ENCODE measurements around the gene TBL2.
"Not testable (repeated sequence)": the region's sequence is repeated elsewhere in the genome, so short reads cannot be mapped to it uniquely, and the experiment has no call there.

The TBL2 gene

DNA sequence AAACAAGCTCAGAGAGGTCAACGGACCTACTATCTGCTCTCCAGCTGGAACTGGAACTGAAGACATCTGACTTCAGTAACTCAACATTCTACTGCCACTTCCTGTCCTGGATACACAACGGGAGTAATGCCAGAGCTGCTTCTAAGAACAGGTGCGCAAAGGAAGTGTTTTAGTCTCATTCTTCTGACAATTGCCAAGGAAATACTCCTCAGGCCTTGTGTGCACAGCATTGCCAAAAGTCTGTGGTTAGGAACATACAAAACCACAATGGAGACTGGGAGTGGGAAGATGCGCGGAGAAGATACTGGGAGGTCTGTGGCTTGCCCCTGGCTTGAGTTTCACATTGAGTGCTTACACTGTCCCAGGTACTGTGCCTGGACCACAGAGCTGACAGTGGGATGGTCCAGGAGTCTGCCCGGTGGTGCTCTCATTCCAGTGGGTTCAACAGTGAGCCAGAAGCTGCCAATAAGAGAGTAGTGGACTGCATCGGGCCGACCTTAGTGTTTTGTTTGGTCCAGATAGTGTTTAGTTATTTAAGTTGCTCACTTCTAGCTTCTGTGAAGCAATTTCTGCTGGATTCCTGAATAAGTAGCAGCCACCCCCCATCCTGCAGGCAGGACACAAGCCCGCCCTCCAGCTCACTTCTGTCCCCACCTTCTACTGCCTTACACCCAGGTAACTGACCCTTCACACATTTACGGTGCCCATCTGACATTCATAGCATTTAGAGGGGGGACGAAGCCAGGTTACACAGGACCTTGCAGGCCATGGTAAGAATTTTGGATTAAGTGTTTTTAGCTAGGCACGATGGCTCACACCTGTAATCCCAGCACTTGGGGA, 10.3 kb downstream of the TBL2 start:
- DNase-seq, result no peak

- no peak for DNase-seq
These were observed 11.2 kb downstream of the TBL2 start for GRCh38 chr7:73567140-73567539.

- not testable (repeated sequence) for DNase-seq
These were observed 11.9 kb downstream of the TBL2 start for GRCh38 chr7:73566431-73566830.

DNA sequence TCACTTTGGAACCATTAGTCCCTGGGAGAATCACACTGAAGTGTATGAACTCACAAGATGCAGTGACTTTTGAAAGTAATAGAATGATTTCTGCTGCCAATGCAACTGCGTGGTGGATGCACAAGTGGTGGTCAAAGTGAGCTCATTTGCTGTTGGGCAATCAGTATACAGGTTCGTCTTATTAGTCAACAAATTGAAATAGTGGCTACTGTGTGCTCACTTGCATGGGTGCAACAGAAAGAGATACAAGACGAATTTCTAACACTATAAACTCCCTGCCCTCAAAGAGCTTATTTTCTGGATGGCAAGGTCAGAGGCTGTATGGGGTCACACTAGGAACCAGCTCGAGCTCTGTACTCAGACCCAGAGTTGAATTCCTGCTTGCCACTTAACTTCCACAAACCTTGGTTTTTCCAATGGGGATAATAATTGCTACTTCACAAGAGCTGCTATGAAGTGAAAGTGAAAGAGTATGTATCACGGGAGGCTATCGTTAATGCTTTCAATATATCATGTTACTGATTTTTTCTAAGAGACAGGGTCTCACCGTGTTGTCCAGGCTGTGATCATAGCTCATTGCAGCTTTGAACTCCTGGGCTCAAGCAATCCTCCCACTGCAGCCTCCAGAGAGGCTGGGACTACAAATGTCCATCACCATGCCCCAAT, 12.6 kb downstream of the TBL2 start:
- no peak for DNase-seq

DNA sequence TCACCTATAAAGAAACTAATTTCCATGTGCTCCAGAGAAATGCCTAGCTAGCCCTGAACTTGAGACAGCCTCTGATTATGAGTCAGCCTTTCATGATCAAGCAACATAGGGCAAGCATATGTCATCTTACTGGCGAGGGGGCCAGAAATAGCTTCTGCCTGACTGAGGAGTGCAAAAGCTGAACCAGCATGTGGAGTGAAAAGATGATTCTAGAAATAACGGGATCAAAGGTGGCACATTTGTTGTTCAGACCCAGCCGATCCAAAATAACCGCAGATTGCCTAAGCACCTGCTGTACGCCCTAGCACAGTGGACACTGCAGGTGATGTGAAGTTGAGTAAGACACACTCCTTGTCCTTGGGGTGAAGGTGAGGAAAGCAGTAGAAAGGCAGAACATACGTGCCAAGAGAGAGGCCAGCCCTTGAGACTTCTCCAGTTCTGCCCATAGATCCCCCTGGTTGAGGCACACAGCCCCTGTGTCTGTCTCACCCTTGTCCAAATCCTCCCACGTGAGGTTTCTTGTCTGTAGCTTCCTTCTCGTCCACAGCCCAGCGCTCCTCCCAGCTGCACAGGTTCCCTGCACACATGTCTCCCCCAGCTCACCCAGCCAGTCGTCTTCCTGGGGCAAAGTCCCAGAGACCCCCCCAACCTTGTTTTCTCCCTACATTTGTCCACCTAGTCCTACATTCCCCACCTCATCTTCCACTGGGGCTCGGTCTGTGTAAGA, 18.1 kb downstream of the TBL2 start:
- DNase-seq, result no peak

DNA sequence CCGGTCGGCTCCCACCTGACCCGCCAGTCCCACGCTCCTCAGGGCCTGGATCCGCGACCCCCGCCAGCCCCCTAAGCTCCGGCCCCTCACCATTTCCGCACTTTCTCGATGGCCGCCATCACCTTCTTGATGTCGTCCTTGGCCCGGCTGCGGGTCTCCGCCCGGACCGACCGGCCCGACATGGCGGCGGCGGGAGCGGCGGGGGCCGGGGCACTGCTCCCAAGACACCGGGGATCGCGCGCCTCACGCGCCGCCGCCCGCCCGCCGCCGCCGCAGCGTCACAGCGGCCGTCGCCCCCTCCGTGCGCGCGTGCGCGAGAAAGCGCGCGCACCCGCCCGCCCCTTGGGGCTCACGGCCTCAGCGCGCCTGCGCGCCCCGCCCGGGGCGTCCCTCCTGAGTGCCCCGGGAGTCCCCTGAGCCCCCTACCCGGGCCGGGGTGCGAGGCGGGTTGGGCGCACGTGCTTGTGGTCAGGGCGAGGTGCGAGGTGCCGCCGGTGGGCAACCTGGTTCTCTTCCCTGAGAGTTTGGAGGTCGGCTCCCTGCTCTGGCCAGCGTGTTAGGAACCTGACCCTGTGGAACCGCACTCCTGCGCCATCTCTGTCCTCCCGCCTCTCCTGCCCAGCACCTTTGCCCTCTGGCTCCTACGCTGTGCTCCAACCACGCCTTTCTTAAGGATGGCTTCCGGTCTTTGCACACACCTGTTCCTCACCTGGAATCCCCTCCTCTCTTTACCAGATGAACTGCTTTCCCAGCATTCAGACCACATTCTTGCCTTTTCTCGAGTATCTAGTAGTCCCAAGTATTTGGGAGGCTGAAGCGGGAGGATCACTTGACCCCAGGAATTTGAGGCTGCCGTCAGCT, 20.8 kb downstream of the TBL2 start, which contains the start of gene BCL7B:
TSS of gene BCL7B (minus strand) at position 294 of the 861 bp plus-strand sequence. CDS start at position 182, 112 bp downstream.
- DNase-seq, result peak; percentile 83

DNA sequence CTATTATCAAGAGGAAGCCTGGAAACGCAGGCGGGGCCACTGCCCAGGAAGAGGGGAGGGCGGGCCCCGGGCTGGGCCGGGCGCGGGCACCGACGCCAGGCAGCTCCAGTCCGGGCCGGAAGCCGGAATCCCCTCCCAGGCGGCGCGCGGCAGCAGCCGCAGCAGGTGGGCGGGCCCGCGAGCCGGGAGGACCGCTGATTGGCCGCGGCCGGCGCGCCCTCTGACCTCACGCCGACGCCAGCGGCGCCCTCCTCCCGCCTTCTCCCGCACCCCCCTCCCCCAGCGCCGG, 21.3 kb downstream of the TBL2 start:
- peak; percentile 92 for DNase-seq

DNA sequence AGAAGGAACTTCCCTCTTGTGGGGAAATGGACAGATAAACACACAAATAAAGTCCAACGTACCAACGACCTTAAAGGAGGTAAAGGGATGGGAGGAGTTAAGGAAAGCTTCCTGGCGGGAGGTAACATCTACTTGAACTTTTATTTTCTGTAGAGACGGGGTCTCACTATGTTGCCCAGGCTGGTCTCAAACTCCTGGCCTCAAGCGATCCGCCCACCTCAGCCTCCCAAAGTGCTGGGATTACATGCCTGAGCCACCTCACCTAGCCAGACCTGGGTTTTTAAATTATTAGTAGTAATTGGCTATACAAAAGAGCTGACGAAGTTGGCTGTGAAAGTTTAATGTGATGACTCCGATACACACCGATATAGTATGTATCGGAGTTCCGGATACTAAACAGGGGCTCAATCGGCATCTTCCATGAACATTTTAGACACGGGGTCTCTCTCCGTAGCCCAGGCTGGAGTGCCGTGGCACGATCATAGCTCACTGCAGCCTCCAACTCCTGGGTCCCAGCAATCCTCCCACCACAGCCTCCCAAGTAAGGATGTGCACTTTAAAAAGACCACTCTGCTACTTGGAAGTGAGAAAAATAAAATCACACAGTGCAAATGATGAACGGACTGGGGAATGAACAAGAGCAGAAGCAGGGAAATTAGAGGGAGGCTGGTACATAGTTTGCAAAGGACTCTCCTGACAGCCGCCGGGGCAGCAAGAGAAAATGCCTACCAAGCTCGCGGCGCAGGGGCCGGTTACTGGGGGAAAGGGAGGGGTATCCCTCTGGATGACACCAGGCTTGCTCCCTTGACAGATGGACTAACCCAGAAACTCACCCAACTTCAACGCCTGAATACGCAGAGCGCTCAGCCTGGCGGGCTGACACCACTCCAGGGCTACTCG, 21.9 kb downstream of the TBL2 start:
- no peak for DNase-seq

GRCh38 chr7:73555411-73555982, 22.9 kb downstream of the TBL2 start:
- no peak for DNase-seq

DNA sequence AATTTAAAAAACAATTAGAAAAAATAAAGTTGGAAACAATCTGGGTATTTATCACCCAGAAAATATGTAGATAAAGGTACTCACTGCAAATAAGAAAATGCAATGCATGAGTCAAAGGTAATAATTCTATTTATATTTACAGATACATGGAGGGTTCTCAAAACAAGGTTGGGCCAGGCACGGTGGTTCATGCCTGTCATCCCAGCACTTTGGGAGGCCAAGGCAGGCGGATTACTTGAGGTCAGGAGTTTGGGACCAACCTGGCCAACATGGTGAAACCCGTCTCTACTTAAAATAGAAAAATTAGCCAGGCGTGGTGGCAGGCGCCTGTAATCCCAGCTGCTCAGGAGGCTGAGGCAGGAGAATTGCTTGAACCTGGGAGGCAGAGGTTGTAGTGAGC, 28.3 kb downstream of the TBL2 start:
- not testable (repeated sequence) for DNase-seq

- DNase-seq, result no peak
These were observed 29.2 kb downstream of the TBL2 start for GRCh38 chr7:73549176-73549575.

GRCh38 chr7:73547841-73548240, 30.5 kb downstream of the TBL2 start:
- DNase-seq, result no peak

DNA sequence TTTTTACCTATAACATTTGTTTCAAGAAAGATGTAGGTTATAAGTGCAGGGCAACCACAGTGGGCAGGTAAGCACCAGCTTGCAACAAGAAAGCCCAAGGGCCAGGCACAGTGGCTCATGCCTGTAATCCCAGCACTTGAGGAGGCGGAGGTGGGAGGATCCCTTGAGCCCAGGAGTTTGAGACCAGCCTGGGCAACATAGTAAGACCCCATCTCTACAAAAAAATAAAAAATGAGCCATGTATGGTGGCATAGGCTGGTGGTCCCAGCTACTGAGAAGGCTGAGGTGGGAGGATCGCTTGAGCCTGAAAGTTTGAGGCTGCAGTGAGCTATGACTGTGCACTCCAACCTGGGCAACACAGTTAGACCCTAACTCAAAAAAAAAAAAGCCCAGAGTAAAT, 33.7 kb downstream of the TBL2 start:
- no peak for DNase-seq

- no peak for DNase-seq
These were observed 36.7 kb downstream of the TBL2 start for GRCh38 chr7:73541722-73542121.

- no peak for DNase-seq
These were observed 38.7 kb downstream of the TBL2 start for GRCh38 chr7:73539709-73540108.

DNA sequence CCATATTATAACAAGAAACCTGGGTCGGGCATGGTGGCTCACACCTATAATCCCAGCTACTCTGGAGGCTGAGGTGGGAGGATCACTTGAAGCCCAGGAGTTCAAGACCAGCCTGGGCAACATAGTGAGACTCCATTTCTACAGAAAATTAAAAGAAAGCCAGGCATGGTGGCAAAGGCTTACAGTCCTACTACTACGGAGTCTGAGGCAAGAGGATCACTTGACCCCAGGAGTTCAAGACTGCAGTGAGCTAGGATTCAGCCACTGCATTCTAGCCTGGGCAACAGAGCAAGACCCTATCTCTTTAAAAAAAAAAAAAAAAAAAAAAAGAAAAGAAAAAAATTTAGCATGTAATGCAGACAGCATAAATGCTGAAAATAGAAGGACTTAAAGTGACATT, 39.9 kb downstream of the TBL2 start:
- DNase-seq, result not testable (repeated sequence)

- DNase-seq, result no peak
These were observed 41.3 kb downstream of the TBL2 start for GRCh38 chr7:73537051-73537450.

DNA sequence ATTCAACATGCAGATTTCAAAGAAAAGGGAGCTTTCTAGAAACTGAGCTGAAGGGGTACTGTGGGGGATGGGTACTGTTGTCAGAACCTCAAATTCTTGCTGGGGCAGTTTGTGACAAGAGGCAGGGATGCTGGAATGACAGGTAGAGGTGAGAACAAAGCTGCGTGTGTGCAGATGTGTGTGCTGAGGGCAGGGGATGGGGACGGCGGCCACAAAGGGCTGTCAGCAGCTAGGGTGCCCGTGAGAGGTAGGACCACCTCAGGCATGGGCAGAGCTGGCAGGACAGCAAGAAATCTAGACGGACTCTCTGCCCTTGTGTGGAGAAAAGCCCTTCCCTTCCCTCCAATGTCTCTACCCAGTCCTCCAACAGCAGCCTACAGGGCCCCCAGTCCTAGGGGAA, 41.9 kb downstream of the TBL2 start:
- no peak for DNase-seq

DNA sequence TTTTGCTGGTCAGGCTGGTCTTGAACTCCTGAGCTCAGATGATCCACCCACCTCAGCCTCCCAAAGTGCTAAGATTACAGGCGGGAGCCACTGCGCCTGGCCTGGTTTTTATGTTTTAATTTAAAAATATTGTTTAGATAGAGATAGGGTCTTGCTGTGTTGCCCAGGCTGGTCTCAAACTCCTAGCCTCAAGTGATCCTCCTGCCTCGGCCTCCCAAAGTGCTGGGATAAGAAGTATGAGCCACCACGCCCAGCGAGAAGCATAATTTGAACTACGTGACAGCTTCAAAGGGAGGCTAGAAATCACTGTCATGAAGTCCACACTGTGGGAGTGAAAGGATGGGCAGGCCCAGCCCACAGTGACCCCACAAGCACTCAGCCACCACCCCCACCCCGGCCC, 42.5 kb downstream of the TBL2 start:
- not testable (repeated sequence) for DNase-seq

- no peak for DNase-seq
These were observed 44.6 kb downstream of the TBL2 start for GRCh38 chr7:73533742-73534141.

GRCh38 chr7:73532224-73532623, 46.2 kb downstream of the TBL2 start:
- no peak for DNase-seq
